NT2/D1 (cell line): ENCODE results near the gene KCNQ5.

Experiments used
- DNase-seq: peaks from one replicate; pipeline ENCODE4 v3.0.0-alpha.2; 2011; ENCODE audit warnings: low read depth, low spot score
- H3K27me3 ChIP-seq: 2 replicates; pipeline ENCODE4 v1.6.0; 2011; ENCODE audit warnings: mild to moderate bottlenecking; ENCODE audit not compliant: insufficient read length, insufficient read depth
- H3K36me3 ChIP-seq: 2 replicates; pipeline ENCODE4 v1.6.1; 2011; ENCODE audit warnings: mild to moderate bottlenecking, low read length, mixed read lengths; ENCODE audit not compliant: insufficient read depth, insufficient read length
- H3K4me1 ChIP-seq: 2 replicates; pipeline ENCODE4 v1.5.1; 2011; ENCODE audit not compliant: insufficient read depth, insufficient read length
- H3K4me3 ChIP-seq: 2 replicates; pipeline ENCODE4 v1.5.1; 2011; ENCODE audit warnings: low read depth; ENCODE audit not compliant: insufficient read length
- H3K9ac ChIP-seq: 2 replicates; pipeline ENCODE4 v1.6.0; 2011; ENCODE audit warnings: low read depth; ENCODE audit not compliant: insufficient read length
- H3K9me3 ChIP-seq: 2 replicates; pipeline ENCODE4 v1.5.1; 2011; ENCODE audit warnings: mild to moderate bottlenecking, low read length; ENCODE audit not compliant: insufficient read depth
- SUZ12 ChIP-seq: IDR thresholded peaks from 2 replicates; pipeline ENCODE4 v1.6.1; 2011; ENCODE audit not compliant: insufficient read length, insufficient read depth; ENCODE audit errors: extremely low read depth
- YY1 ChIP-seq: IDR thresholded peaks from 2 replicates; pipeline ENCODE4 v1.6.1; 2011; ENCODE audit not compliant: insufficient read length, insufficient read depth
- ZNF274 ChIP-seq: IDR thresholded peaks from 2 replicates; pipeline ENCODE4 v1.6.1; 2011; ENCODE audit warnings: mild to moderate bottlenecking, low read depth, low read length

The KCNQ5 gene

DNA sequence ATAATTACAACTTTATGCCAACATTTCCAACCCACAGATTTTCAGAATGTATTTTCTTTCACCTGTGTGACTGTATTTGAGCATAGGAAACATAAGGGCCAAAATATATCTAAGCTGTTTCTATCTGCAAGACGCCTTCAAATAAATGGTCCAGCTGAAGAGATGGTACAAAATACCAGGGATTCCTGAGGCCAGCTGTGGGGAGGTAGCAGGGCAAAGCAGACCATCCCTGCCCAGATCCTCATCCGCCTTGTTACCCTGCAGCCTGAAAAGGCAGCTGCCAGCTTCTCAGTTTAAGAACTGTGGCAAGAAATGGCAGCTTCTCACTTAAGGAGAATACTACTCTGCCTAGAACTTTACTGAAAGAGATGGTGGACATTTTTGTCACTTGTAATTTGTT is 460.1 kb downstream of the KCNQ5 start:
- TF ChIP-seq ZNF274 (no peak), SUZ12 (no peak), YY1 (no peak)
- Histone ChIP-seq H3K4me3 (no peak overlapping the region), H3K27me3 (no peaks in the 10 kb centered on the region), H3K9me3 (no peaks in the 10 kb centered on the region), H3K4me1 (no peaks in the 10 kb centered on the region), H3K9ac (no peak overlapping the region), H3K36me3 (no peaks in the 10 kb centered on the region)
- no peak for DNase-seq

GRCh38 chr6:73083886-73084285 is 462.0 kb downstream of the KCNQ5 start:
- Histone ChIP-seq H3K4me1 (no peaks in the 10 kb centered on the region), H3K9me3 (no peaks in the 10 kb centered on the region), H3K27me3 (no peaks in the 10 kb centered on the region), H3K36me3 (no peaks in the 10 kb centered on the region), H3K9ac (no peak overlapping the region), H3K4me3 (no peak overlapping the region)
- no peak for DNase-seq
- TF ChIP-seq SUZ12 (no peak), ZNF274 (no peak), YY1 (no peak)

DNA sequence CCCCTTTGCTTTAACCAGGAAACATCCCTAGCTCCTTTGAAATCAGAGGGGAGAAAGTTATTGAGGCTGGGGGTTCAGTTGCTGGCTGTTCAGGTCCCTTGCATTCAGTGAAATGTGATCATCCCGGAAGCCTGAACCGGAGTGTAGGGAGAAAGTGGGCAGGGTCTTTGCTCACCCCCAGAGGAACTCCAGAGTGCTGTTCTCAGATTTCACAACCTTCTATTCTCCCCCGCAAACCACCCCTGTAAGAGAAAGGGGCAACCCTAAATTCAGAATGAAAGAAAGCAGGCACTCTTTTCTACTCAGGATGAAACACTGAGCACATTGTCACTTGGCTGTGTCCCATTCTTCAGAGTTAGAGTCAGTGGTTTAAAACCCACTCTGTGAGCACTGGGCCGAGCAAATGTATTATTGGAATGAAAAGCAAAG is 463.6 kb downstream of the KCNQ5 start:
- TF ChIP-seq SUZ12 (no peak), ZNF274 (no peak), YY1 (no peak)
- Histone ChIP-seq H3K9me3 (no peaks in the 10 kb centered on the region), H3K36me3 (no peaks in the 10 kb centered on the region), H3K27me3 (no peaks in the 10 kb centered on the region), H3K9ac (no peak overlapping the region), H3K4me1 (no peaks in the 10 kb centered on the region), H3K4me3 (no peak overlapping the region)
- DNase-seq = no peak

- Histone ChIP-seq H3K36me3 (no peaks in the 10 kb centered on the region), H3K9ac (no peak overlapping the region), H3K27me3 (no peaks in the 10 kb centered on the region), H3K4me1 (no peaks in the 10 kb centered on the region), H3K4me3 (no peak overlapping the region), H3K9me3 (no peaks in the 10 kb centered on the region)
- DNase-seq = no peak
- no peak for TF ChIP-seq YY1
- no peak for TF ChIP-seq SUZ12
- TF ChIP-seq ZNF274 = no peak
These were observed 464.9 kb downstream of the KCNQ5 start for GRCh38 chr6:73086726-73087125.

DNA sequence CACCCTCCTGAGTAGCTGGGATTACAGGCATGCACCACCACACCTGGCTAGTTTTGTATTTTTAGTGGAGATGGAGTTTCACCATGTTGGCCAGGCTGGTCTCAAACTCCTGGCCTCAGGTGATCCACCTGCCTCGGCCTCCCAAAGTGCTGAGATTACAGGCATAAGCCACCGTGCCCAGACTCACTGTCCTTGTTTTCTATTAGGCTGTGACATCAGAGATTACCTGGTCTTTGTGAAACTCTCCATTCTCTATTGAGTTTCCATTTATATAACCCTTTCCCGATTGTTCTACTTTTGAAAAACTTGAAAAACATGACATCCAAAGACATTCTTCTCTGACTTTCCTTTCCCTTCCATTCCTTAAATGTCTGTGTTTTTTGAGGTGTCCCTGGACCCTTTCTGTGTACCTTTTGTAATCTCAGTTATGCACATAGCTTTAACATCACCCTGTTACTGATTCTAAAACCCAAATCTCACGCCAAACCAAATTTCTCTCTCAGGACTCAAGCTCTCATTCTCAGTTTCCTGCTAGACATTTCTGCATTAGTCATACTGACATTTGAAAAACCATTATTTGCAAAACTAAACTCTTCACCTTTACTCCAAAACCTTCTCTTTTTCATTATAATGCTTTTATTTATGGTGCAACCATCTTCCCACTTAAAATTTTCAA is 466.4 kb downstream of the KCNQ5 start:
- no peak for TF ChIP-seq YY1
- no peak for TF ChIP-seq SUZ12
- TF ChIP-seq ZNF274 = no peak
- H3K27me3 ChIP-seq = no peaks in the 10 kb centered on the region
- no peak for DNase-seq
- no peaks in the 10 kb centered on the region for H3K4me1 ChIP-seq
- H3K9me3 ChIP-seq = no peaks in the 10 kb centered on the region
- no peak overlapping the region for H3K4me3 ChIP-seq
- H3K9ac ChIP-seq = no peak overlapping the region
- H3K36me3 ChIP-seq = no peaks in the 10 kb centered on the region

GRCh38 chr6:73104921-73105320 is 483.1 kb downstream of the KCNQ5 start:
- no peaks in the 10 kb centered on the region for H3K9me3 ChIP-seq
- H3K9ac ChIP-seq = no peak overlapping the region
- H3K27me3 ChIP-seq = no peaks in the 10 kb centered on the region
- DNase-seq = no peak
- H3K4me3 ChIP-seq = no peak overlapping the region
- TF ChIP-seq SUZ12 (no peak), YY1 (no peak), ZNF274 (no peak)
- H3K4me1 ChIP-seq = no peaks in the 10 kb centered on the region
- no peaks in the 10 kb centered on the region for H3K36me3 ChIP-seq

DNA sequence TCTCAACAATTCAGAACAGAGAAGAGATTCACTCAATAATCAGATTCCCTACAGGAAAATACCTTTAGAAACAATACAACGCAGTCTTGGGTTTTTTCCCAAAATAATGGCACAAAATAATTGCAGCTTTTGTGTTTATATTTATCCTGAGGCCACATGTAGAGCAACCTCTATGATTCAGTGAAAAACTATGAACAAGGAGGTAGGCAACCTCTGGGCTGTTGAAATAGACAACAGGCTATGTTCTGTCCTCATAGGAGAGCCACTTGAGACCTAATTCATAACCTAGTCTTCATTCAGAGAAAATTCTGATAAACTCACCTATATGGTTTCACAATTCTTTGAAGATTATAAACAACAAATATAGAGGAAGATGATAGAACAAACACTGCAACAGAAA is 485.2 kb downstream of the KCNQ5 start:
- Histone ChIP-seq H3K4me1 (no peaks in the 10 kb centered on the region), H3K4me3 (no peak overlapping the region), H3K36me3 (no peaks in the 10 kb centered on the region), H3K9ac (no peak overlapping the region), H3K27me3 (no peaks in the 10 kb centered on the region), H3K9me3 (no peaks in the 10 kb centered on the region)
- no peak for TF ChIP-seq SUZ12
- TF ChIP-seq YY1 = no peak
- TF ChIP-seq ZNF274 = no peak
- DNase-seq = no peak

GRCh38 chr6:73108949-73109348 is 487.1 kb downstream of the KCNQ5 start:
- H3K9ac ChIP-seq = no peak overlapping the region

More at GRCh38 chr6:73108949-73109348, 487.1 kb downstream of the KCNQ5 start:
- Histone ChIP-seq H3K9me3 (no peaks in the 10 kb centered on the region), H3K4me3 (no peak overlapping the region), H3K36me3 (no peaks in the 10 kb centered on the region), H3K27me3 (no peaks in the 10 kb centered on the region), H3K4me1 (no peaks in the 10 kb centered on the region)
- no peak for TF ChIP-seq SUZ12
- TF ChIP-seq YY1 = no peak
- no peak for TF ChIP-seq ZNF274
- DNase-seq = no peak
